Mucosa of descending colon (tissue), 3 donors: ENCODE measurements around the gene GFOD1. TPM values are rescaled to one million over a fixed set of nuclear protein-coding genes. Genes with fewer than 3 reads are reported as not detected.

Experiments
- ATAC-seq: fragments of 200-7000 bp; cut with Tn5 transposase; one replicate; pipeline ENCODE4 v1.9.1; 2020; ENCODE audit warnings: mild to moderate bottlenecking, moderate library complexity
- DNase-seq, 3 donors: peaks; one replicate each; pipeline ENCODE4 v3.0.0-alpha.2; 2020
- H3K36me3 ChIP-seq: fragments of 200-600 bp; one replicate; pipeline ENCODE4 v1.8.0; 2021; ENCODE audit warnings: low read depth, mild to moderate bottlenecking
- H3K4me1 ChIP-seq: fragments of 200-600 bp; one replicate; pipeline ENCODE4 v1.8.0; 2021; ENCODE audit warnings: low read depth, mild to moderate bottlenecking
- H3K4me3 ChIP-seq: fragments of 200-600 bp; one replicate; pipeline ENCODE4 v1.8.0; 2021; ENCODE audit warnings: mild to moderate bottlenecking
- H3K9me3 ChIP-seq: fragments of 200-600 bp; one replicate; pipeline ENCODE4 v1.8.0; 2021; ENCODE audit warnings: mild to moderate bottlenecking
- CTCF ChIP-seq: fragments of 200-600 bp; IDR thresholded peaks from one replicate; pipeline ENCODE4 v1.8.0; 2022; ENCODE audit warnings: antibody characterized with exemption, mild to moderate bottlenecking
- intact Hi-C, 2 donors: fragments of 100-400 bp; cut with DNase I in 1 of 2; cut with micrococcal nuclease in 1 of 2; formaldehyde crosslinking; loops; one replicate each; pipeline versions ENCODE4 v1.11.0 to v1.11.1; 2022; cut with DNase I, micrococcal nuclease
- total RNA-seq, 3 donors: library from RNA; stranded (reverse); fragmentation: NEBNext Ultra II Directional in 2 of 3; extraction: Animal tissue kit (Norgen Biotek cat#: 25700) in 2 of 3; gene quantifications; one replicate each; pipeline versions ENCODE4 v1.2.1 to v1.2.4, GENCODE V29; 2021 to 2023
- donor health status: DM: no; HTN: no; CAD: no; lungs with moderate emphysema.
- donor health status: DM: no; HTN: no; CAD: no.
- donor health status: DM: no; HTN: yes; CAD: no.

Gene GFOD1
- total RNA-seq, 3 donors from 2014 or later: 10.4 to 22.4 (median 13.2) TPM

- ATAC-seq (peak; percentile 6), DNase-seq (peak; percentile 71 to 80 (median 73))
- H3K9me3 ChIP-seq: no peaks in the 10 kb centered on the region
- peaks cover 11% of the 10 kb centered on the region for H3K4me1 ChIP-seq
- no peak for TF ChIP-seq CTCF
- H3K4me3 ChIP-seq: peak overlapping the region; percentile 14
- intact Hi-C loops: no loop called here
- no peaks in the 10 kb centered on the region for H3K36me3 ChIP-seq
Observed at GRCh38 chr6:13488015-13488895, 855 bp upstream of the GFOD1 start.

GRCh38 chr6:13486679-13487121, 700 bp downstream of the GFOD1 start:
- Histone ChIP-seq H3K9me3 (no peaks in the 10 kb centered on the region), H3K36me3 (no peaks in the 10 kb centered on the region), H3K4me1 (peaks cover 11% of the 10 kb centered on the region), H3K4me3 (peak overlapping the region; percentile 57)
- ATAC-seq: peak; percentile 58
- intact Hi-C loops: no loop called here
- TF ChIP-seq CTCF: no peak
- peak; percentile 62 to 86 (median 74) for DNase-seq

GRCh38 chr6:13485923-13486562, 1.4 kb downstream of the GFOD1 start:
- DNase-seq (peak; percentile 52 to 61 (median 57)), ATAC-seq (peak; percentile 8)
- Histone ChIP-seq H3K4me3 (peak overlapping the region; percentile 57), H3K36me3 (no peaks in the 10 kb centered on the region), H3K4me1 (peaks cover 11% of the 10 kb centered on the region), H3K9me3 (no peaks in the 10 kb centered on the region)
- no peak for TF ChIP-seq CTCF
- intact Hi-C loops: no loop called here

- H3K4me1 ChIP-seq: peaks cover 11% of the 10 kb centered on the region
- intact Hi-C loops: no loop called here
- no peaks in the 10 kb centered on the region for H3K9me3 ChIP-seq
- no peak overlapping the region for H3K4me3 ChIP-seq
- TF ChIP-seq CTCF: no peak
- no peak for DNase-seq
- no peaks in the 10 kb centered on the region for H3K36me3 ChIP-seq
- no peak for ATAC-seq
Observed at GRCh38 chr6:13485303-13485702, 2.1 kb downstream of the GFOD1 start.

GRCh38 chr6:13484827-13485226, 2.6 kb downstream of the GFOD1 start:
- Histone ChIP-seq H3K4me3 (no peak overlapping the region), H3K4me1 (peaks cover 11% of the 10 kb centered on the region), H3K9me3 (no peaks in the 10 kb centered on the region), H3K36me3 (no peaks in the 10 kb centered on the region)
- DNase-seq: no peak
- no peak for ATAC-seq
- TF ChIP-seq CTCF: no peak
- intact Hi-C loops: no loop called here
